Muscle layer of duodenum (tissue), 2 donors: ENCODE data around the gene CXCL12.

Experiments
- H3K27ac ChIP-seq: one replicate; pipeline ENCODE4 v1.7.0; 2013; ENCODE audit warnings: mild to moderate bottlenecking, low read length
- H3K27me3 ChIP-seq: one replicate; pipeline ENCODE4 v1.7.0; 2013; ENCODE audit warnings: low read depth, mild to moderate bottlenecking, control low read depth, low read length
- H3K36me3 ChIP-seq, 2 donors: one replicate each; pipeline ENCODE4 v1.7.0; 2013; ENCODE audit warnings: low read length in 2 of 2, control low read depth in 1 of 2, mild to moderate bottlenecking in 1 of 2; ENCODE audit not compliant: insufficient read depth in 2 of 2, control insufficient read depth in 1 of 2
- H3K4me1 ChIP-seq, 2 donors: one replicate each; pipeline ENCODE4 v1.7.0; 2013; ENCODE audit warnings: low read length in 2 of 2, mild to moderate bottlenecking in 2 of 2, control low read depth in 1 of 2, moderate library complexity in 1 of 2; ENCODE audit not compliant: insufficient read depth in 2 of 2, control insufficient read depth in 1 of 2
- H3K4me3 ChIP-seq, 2 donors: one replicate each; pipeline ENCODE4 v1.7.0; 2013; ENCODE audit warnings: low read length in 2 of 2, low read depth in 1 of 2, mild to moderate bottlenecking in 1 of 2
- H3K9me3 ChIP-seq, 2 donors: one replicate each; pipeline ENCODE4 v1.7.0; 2013; ENCODE audit warnings: low read length in 2 of 2, control low read depth in 1 of 2, mild to moderate bottlenecking in 1 of 2; ENCODE audit not compliant: control insufficient read depth in 1 of 2
- donor health status: healthy.

Gene CXCL12

DNA sequence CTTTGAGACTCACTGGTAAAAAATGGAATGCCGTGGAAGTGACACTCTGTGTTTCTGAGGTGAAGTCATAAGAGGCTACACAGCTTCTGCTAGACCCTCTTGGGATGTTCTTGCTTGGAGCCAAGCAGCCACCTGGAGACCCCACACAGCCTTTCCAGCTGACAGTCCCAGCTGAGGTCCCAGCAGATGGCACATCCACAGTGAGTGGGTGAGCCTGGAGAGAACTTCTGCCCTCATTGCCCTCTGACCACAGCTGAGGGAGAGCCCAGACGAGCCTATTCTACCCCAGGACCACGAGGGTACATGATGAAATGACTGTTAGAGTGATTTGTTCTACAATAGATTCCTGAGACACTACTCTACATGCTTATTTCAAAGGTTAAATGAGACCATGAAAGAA is 44.3 kb downstream of the CXCL12 start:
- Histone ChIP-seq H3K27me3 (no peaks in the 10 kb centered on the region), H3K4me1 (no peaks in the 10 kb centered on the region), H3K4me3 (no peak overlapping the region), H3K36me3 (no peaks in the 10 kb centered on the region), H3K9me3 (no peaks in the 10 kb centered on the region), H3K27ac (no peak overlapping the region)

GRCh38 chr10:44339218-44339617 is 45.7 kb downstream of the CXCL12 start:
- Histone ChIP-seq H3K4me1 (no peaks in the 10 kb centered on the region), H3K9me3 (no peaks in the 10 kb centered on the region), H3K27me3 (no peaks in the 10 kb centered on the region), H3K27ac (no peak overlapping the region), H3K4me3 (no peak overlapping the region), H3K36me3 (no peaks in the 10 kb centered on the region)

DNA sequence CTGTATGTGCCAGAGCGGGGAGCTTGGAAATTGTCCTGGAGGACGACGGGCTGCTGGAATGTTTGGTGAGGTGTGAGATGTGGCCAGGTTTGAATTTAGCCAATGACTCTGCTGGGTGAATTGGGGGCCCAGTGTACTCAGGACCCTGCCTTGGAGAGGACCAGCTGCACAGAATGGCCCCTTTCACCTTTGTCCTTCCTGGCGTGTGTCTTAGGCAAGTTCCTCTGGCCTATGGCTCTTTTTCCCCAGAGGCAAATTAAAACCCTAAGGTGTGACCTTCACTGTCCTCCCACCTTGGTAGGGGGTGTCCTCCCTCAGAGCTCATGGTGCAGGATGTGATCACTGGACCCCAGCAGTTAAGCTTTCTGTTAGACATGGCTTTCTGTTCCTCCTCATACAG is 47.8 kb downstream of the CXCL12 start:
- Histone ChIP-seq H3K36me3 (no peaks in the 10 kb centered on the region), H3K27ac (no peak overlapping the region), H3K4me3 (no peak overlapping the region), H3K4me1 (no peaks in the 10 kb centered on the region), H3K9me3 (no peaks in the 10 kb centered on the region), H3K27me3 (no peaks in the 10 kb centered on the region)

GRCh38 chr10:44335330-44336021 is 49.4 kb downstream of the CXCL12 start:
- H3K4me3 ChIP-seq: no peak overlapping the region
- H3K9me3 ChIP-seq: no peaks in the 10 kb centered on the region
- H3K27me3 ChIP-seq: no peaks in the 10 kb centered on the region
- no peak overlapping the region for H3K27ac ChIP-seq
- no peaks in the 10 kb centered on the region for H3K4me1 ChIP-seq
- no peaks in the 10 kb centered on the region for H3K36me3 ChIP-seq

- H3K36me3 ChIP-seq: no peaks in the 10 kb centered on the region
- no peaks in the 10 kb centered on the region for H3K27me3 ChIP-seq
- no peak overlapping the region for H3K27ac ChIP-seq
- H3K4me3 ChIP-seq: no peak overlapping the region
- no peaks in the 10 kb centered on the region for H3K4me1 ChIP-seq
- H3K9me3 ChIP-seq: no peaks in the 10 kb centered on the region
Observed at GRCh38 chr10:44334621-44335184, 50.2 kb downstream of the CXCL12 start.

DNA sequence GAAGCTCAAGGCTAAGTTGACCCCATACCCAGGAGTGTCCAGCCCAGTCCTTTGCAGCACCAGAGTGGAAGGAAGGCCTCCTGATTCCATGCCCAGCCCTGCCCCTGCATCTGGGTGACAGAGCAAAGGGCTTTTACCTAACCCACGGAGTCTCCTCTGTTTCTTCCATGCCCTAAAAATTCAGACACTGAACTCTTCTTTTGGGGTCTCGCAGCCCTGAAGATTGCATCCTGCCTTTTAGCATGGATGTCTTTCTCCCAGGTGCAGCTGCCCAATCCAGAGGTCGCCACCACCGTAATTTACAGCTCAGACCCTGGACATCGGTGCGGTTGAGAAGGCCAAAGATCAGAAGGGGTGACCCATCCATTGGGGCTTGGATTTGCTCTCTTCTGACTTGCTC is 50.8 kb downstream of the CXCL12 start:
- Histone ChIP-seq H3K4me1 (no peaks in the 10 kb centered on the region), H3K4me3 (no peak overlapping the region), H3K36me3 (no peaks in the 10 kb centered on the region), H3K9me3 (no peaks in the 10 kb centered on the region), H3K27me3 (no peaks in the 10 kb centered on the region), H3K27ac (no peak overlapping the region)

DNA sequence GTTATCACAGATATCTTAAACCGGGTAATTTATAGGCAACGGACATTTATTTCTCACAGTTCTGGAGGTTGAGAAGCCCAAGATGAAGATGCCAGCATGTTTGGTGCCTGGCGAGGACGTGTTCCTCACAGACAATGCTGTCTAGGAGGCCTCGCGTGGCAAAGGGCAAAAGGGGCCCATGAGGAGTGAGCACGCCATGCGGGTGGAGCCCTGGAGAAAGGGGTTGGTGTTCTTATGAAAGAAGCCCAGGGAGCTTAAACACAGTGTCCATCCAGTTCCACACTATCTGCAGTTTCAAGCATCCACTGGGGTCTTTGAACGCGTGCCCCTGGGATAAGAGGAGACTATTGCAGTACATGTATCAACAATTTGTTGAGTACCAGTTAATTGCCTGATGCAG is 51.4 kb downstream of the CXCL12 start:
- H3K36me3 ChIP-seq: no peaks in the 10 kb centered on the region
- no peaks in the 10 kb centered on the region for H3K4me1 ChIP-seq
- no peaks in the 10 kb centered on the region for H3K27me3 ChIP-seq
- no peaks in the 10 kb centered on the region for H3K9me3 ChIP-seq
- no peak overlapping the region for H3K4me3 ChIP-seq
- H3K27ac ChIP-seq: no peak overlapping the region

DNA sequence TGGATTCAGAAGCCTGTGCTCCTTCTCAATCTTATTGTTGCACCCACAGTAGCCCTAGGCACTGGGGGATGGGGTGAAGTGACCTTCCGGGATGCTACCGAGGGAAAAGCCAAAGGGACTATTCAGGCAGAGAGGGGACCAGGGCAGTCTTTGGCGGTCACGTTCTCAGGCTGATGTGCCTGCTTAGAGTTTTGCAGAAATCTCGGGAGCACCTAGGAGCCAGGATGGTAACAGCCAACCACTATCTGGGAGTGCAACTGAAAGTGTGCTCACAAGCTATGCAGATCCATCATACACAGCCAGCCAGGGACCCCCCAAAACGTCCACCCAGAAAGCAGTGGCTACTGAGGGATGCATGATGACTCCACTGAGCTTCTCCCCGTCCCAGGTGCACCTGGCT is 52.4 kb downstream of the CXCL12 start:
- Histone ChIP-seq H3K4me3 (no peak overlapping the region), H3K36me3 (no peaks in the 10 kb centered on the region), H3K27me3 (no peaks in the 10 kb centered on the region), H3K27ac (no peak overlapping the region), H3K9me3 (no peaks in the 10 kb centered on the region), H3K4me1 (no peaks in the 10 kb centered on the region)

GRCh38 chr10:44330431-44330830 is 54.5 kb downstream of the CXCL12 start:
- Histone ChIP-seq H3K4me1 (no peaks in the 10 kb centered on the region), H3K4me3 (no peak overlapping the region), H3K27ac (no peak overlapping the region), H3K36me3 (no peaks in the 10 kb centered on the region), H3K9me3 (no peaks in the 10 kb centered on the region), H3K27me3 (no peaks in the 10 kb centered on the region)

DNA sequence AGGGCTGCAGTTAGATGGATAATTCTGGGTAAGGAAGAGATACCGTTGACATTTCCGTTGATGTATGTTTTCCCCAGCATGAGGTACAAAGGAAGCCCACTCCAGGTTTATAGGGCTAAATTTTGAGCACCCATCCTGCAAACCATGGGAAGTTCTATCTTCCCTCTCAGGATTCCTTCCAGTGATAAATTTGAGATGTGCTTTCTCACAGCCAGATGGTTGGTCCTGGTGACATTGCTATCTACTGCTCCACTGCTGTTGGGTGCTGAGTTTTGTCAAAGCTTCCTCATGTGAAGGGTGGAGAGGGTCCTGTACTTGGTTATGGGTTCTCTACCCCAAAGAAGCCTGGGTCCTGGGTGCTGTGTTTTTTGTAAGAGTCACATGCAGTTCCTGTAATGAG is 57.4 kb downstream of the CXCL12 start:
- Histone ChIP-seq H3K4me3 (no peak overlapping the region), H3K36me3 (no peaks in the 10 kb centered on the region), H3K27me3 (no peaks in the 10 kb centered on the region), H3K9me3 (no peaks in the 10 kb centered on the region), H3K4me1 (no peaks in the 10 kb centered on the region), H3K27ac (no peak overlapping the region)
